HCT116 (cell line): ENCODE data around the gene DNMT3B.

Experiments
- CEBPB ChIP-seq: IDR thresholded peaks from 2 replicates; pipeline ENCODE4 v1.6.1; 2012; ENCODE audit warnings: low read depth
- EZH2 ChIP-seq: fragments of 200-600 bp; sonication (generic); IDR thresholded peaks from 2 replicates; pipeline ENCODE4 v1.6.1; 2017; ENCODE audit warnings: antibody characterized with exemption, mixed run types
- EZH2phosphoT487 ChIP-seq: fragments of 200-600 bp; IDR thresholded peaks from 2 replicates; pipeline ENCODE4 v1.6.1; 2018; ENCODE audit warnings: antibody characterized with exemption, borderline replicate concordance
- POLR2A ChIP-seq: IDR thresholded peaks from 2 replicates; pipeline ENCODE4 v1.7.0; 2011; ENCODE audit warnings: borderline replicate concordance; ENCODE audit not compliant: insufficient read depth, insufficient read length; ENCODE audit errors: extremely low read depth
- RAD21 ChIP-seq: IDR thresholded peaks from 2 replicates; pipeline ENCODE4 v1.6.1; 2012; ENCODE audit warnings: low read depth, mild to moderate bottlenecking
- SP1 ChIP-seq: IDR thresholded peaks from 2 replicates; pipeline ENCODE4 v1.6.1; 2012; ENCODE audit warnings: low read depth
- SRF ChIP-seq: IDR thresholded peaks from 2 replicates; pipeline ENCODE4 v1.6.1; 2012; ENCODE audit warnings: low read depth
- YY1 ChIP-seq: IDR thresholded peaks from 2 replicates; pipeline ENCODE4 v1.6.1; 2011; ENCODE audit warnings: low read length, low read depth, moderate library complexity, mild to moderate bottlenecking; ENCODE audit not compliant: insufficient replicate concordance; ENCODE audit errors: extremely low read depth
- ZNF274 ChIP-seq: fragments of 200-500 bp; sonication (Bioruptor generic); IDR thresholded peaks from 2 replicates; pipeline ENCODE4 v1.6.1; 2014; ENCODE audit warnings: mild to moderate bottlenecking, low read depth, low read length, inconsistent platforms
- TF ChIP-seq, protein P1 (sequence below), 3 experiments: fragments of 200-600 bp in 1 of 3; sonication (generic) in 1 of 3; IDR thresholded peaks in 2 of 3; conservative IDR thresholded peaks in 1 of 3; 2 replicates each; pipeline ENCODE4 v1.5.1; 2012 to 2017; ENCODE audit warnings: low read depth in 2 of 3, low read length in 2 of 3, antibody characterized with exemption in 1 of 3, borderline replicate concordance in 1 of 3, control low read depth in 1 of 3, mild to moderate bottlenecking in 1 of 3, mixed read lengths in 1 of 3, mixed run types in 1 of 3, moderate library complexity in 1 of 3; ENCODE audit not compliant: insufficient read depth in 1 of 3
- TF ChIP-seq, protein P2 (sequence below): IDR thresholded peaks from 2 replicates; pipeline ENCODE4 v1.6.1; 2012

DNA sequence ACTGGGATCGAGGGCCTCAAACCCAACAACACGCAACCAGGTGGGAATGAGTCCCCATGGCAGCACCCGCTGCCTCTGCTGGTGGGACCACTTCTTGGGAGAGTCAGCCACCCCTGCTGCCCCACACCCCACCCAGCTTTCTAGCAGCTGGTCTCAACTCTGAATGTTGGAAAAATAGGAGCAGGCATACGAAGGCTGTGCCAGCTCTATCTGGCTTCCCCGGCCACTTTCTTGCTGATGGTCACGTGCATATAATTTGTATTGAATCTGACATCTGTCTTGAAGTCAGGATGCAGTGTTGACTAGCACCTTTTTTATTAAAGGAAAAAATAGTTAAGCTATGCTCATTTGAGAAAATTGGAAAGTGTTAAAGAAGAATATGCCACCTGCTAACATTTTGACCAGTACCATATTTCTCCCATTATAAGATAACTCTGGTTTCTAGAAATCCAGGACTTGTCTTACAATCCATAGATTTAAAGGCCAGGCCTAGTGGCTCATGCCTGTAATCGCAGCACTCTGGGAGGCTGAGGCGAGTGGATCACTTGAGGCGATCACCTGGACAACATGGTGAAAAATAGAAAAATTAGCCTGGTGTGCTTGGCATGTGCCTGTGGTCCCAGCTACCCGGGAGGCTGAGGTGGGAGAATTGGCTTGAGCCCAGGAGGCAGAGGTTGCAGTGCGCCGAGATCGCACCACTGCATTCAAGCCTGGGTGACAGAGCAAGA, 30.7 kb downstream of the DNMT3B start:
- TF ChIP-seq, protein P1, sequence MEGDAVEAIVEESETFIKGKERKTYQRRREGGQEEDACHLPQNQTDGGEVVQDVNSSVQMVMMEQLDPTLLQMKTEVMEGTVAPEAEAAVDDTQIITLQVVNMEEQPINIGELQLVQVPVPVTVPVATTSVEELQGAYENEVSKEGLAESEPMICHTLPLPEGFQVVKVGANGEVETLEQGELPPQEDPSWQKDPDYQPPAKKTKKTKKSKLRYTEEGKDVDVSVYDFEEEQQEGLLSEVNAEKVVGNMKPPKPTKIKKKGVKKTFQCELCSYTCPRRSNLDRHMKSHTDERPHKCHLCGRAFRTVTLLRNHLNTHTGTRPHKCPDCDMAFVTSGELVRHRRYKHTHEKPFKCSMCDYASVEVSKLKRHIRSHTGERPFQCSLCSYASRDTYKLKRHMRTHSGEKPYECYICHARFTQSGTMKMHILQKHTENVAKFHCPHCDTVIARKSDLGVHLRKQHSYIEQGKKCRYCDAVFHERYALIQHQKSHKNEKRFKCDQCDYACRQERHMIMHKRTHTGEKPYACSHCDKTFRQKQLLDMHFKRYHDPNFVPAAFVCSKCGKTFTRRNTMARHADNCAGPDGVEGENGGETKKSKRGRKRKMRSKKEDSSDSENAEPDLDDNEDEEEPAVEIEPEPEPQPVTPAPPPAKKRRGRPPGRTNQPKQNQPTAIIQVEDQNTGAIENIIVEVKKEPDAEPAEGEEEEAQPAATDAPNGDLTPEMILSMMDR (IDR thresholded peaks at IDR 0.05 in 2 of 3, conservative IDR thresholded peaks at IDR 0.05 in 1 of 3; ENCODE audit: borderline replicate concordance in 1 of 3, insufficient read depth in 1 of 3, low read depth in 2 of 3, low read length in 2 of 3): peak in 1 of 3 experiments; percentile 23; a peak in 2 of 6 replicates
- no peak for TF ChIP-seq ZNF274
- no peak for TF ChIP-seq CEBPB
- no peak for TF ChIP-seq POLR2A
- TF ChIP-seq YY1: no peak
- TF ChIP-seq SRF: no peak
- no peak for TF ChIP-seq EZH2
- TF ChIP-seq, protein P2, sequence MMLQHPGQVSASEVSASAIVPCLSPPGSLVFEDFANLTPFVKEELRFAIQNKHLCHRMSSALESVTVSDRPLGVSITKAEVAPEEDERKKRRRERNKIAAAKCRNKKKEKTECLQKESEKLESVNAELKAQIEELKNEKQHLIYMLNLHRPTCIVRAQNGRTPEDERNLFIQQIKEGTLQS: no peak
- no peak for TF ChIP-seq RAD21
- no peak for TF ChIP-seq SP1
- no peak for TF ChIP-seq EZH2phosphoT487
